Adipocyte (in vitro differentiated cells): ENCODE results near the gene SPATA25.
A peak's percentile ranks its signal among the peaks of the same experiment; 100 is the strongest.
"Not testable (repeated sequence)": the region's sequence is repeated elsewhere in the genome, so short reads cannot be mapped to it uniquely, and the experiment has no call there.

Experiments used
- DNase-seq: peaks from one replicate; pipeline ENCODE4 v3.0.0-alpha.2; 2015; ENCODE audit warnings: low read depth
- H3K27me3 ChIP-seq: replicated peaks from 2 replicates; pipeline ENCODE4 v1.7.0; 2013; ENCODE audit warnings: mild to moderate bottlenecking, low read length, moderate library complexity; ENCODE audit not compliant: control insufficient read depth, insufficient read depth
- H3K36me3 ChIP-seq: 2 replicates; pipeline ENCODE4 v1.7.0; 2013; ENCODE audit warnings: low read length, mild to moderate bottlenecking, moderate library complexity; ENCODE audit not compliant: control insufficient read depth, insufficient read depth, severe bottlenecking
- H3K4me1 ChIP-seq: 2 replicates; pipeline ENCODE4 v1.7.0; 2013; ENCODE audit warnings: mild to moderate bottlenecking, low read length, moderate library complexity; ENCODE audit not compliant: control insufficient read depth, insufficient read depth
- H3K4me3 ChIP-seq: 2 replicates; pipeline ENCODE4 v1.7.0; 2013; ENCODE audit warnings: mild to moderate bottlenecking, low read length, moderate library complexity
- H3K9ac ChIP-seq: 2 replicates; pipeline ENCODE4 v1.7.0; 2013; ENCODE audit warnings: mild to moderate bottlenecking, low read length, moderate library complexity
- H3K9me3 ChIP-seq: 2 replicates; pipeline ENCODE4 v1.7.0; 2013; ENCODE audit warnings: mild to moderate bottlenecking, low read length, moderate library complexity; ENCODE audit not compliant: control insufficient read depth

Gene SPATA25

GRCh38 chr20:45874104-45874481 is 13.3 kb downstream of the SPATA25 start:
- Histone ChIP-seq H3K36me3 (peaks cover 10% of the 10 kb centered on the region), H3K4me1 (peaks cover 10% of the 10 kb centered on the region)
- H3K9me3 ChIP-seq, H3K9ac ChIP-seq, H3K4me3 ChIP-seq, DNase-seq, H3K27me3 ChIP-seq: not testable (repeated sequence)

- H3K4me3 ChIP-seq = no peak overlapping the region
- no peak overlapping the region for H3K9ac ChIP-seq
- H3K9me3 ChIP-seq = no peaks in the 10 kb centered on the region
- H3K27me3 ChIP-seq = no peaks in the 10 kb centered on the region
- DNase-seq = no peak
- H3K4me1 ChIP-seq = peaks cover 7% of the 10 kb centered on the region
- H3K36me3 ChIP-seq = peaks cover 10% of the 10 kb centered on the region
Measured at GRCh38 chr20:45873409-45874103, 13.9 kb downstream of the SPATA25 start.

DNA sequence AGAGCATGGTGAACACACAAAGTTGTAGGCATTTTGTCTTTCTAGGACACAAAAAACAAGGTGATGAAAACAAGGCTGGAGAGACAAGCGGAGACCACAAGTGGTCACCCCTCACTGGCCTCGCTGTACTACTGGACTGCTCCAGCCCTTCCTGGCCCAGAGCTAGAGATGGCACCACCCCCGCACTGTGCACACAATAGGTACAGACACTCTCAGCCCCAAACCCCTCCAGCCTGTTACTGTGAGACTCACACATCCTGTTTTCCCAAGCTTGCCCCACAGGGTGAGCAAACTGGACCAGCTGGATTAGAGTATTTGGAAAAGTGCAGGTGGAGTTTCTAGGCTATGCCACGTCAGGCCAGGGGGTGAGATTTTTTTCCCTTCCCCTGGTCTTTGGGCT is 14.8 kb downstream of the SPATA25 start:
- H3K27me3 ChIP-seq = no peaks in the 10 kb centered on the region
- H3K9ac ChIP-seq = no peak overlapping the region
- H3K9me3 ChIP-seq = no peaks in the 10 kb centered on the region
- H3K4me1 ChIP-seq = peaks cover 7% of the 10 kb centered on the region
- no peak for DNase-seq
- no peak overlapping the region for H3K4me3 ChIP-seq
- peaks cover 10% of the 10 kb centered on the region for H3K36me3 ChIP-seq

DNA sequence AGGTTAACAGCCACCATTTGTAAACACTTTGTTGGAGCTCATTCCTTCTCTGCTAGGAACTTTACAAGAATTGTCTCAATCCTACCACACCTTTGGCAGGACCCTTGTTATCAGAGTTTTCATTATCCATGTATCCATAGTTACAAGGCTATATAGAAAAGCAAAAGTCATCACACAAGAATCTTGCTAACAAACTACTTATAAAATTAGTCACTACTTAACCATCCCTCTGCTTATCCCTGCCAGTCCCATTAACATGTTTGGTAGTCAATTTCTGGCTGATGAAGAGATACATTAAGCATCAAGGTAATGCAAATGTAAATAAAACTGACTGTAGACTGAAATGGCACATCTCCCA is 19.6 kb downstream of the SPATA25 start:
- Histone ChIP-seq H3K27me3 (no peaks in the 10 kb centered on the region), H3K4me1 (peaks cover 12% of the 10 kb centered on the region), H3K9me3 (no peaks in the 10 kb centered on the region), H3K9ac (peak overlapping the region; percentile 41), H3K36me3 (no peaks in the 10 kb centered on the region), H3K4me3 (no peak overlapping the region)
- peak; percentile 34 for DNase-seq

GRCh38 chr20:45867136-45867818 is 20.1 kb downstream of the SPATA25 start:
- DNase-seq = no peak
- Histone ChIP-seq H3K4me3 (no peak overlapping the region), H3K4me1 (peaks cover 12% of the 10 kb centered on the region), H3K27me3 (no peaks in the 10 kb centered on the region), H3K9ac (peak overlapping the region; percentile 41), H3K9me3 (no peaks in the 10 kb centered on the region), H3K36me3 (no peaks in the 10 kb centered on the region)

GRCh38 chr20:45866454-45866853 is 21.0 kb downstream of the SPATA25 start:
- no peak overlapping the region for H3K9ac ChIP-seq
- no peaks in the 10 kb centered on the region for H3K9me3 ChIP-seq
- no peaks in the 10 kb centered on the region for H3K36me3 ChIP-seq
- no peaks in the 10 kb centered on the region for H3K27me3 ChIP-seq
- no peak overlapping the region for H3K4me3 ChIP-seq
- no peak for DNase-seq
- H3K4me1 ChIP-seq = peaks cover 12% of the 10 kb centered on the region

GRCh38 chr20:45863543-45864470 is 23.6 kb downstream of the SPATA25 start:
- no peaks in the 10 kb centered on the region for H3K9me3 ChIP-seq
- H3K27me3 ChIP-seq = no peaks in the 10 kb centered on the region
- no peak overlapping the region for H3K9ac ChIP-seq
- H3K4me3 ChIP-seq = no peak overlapping the region
- DNase-seq = no peak
- peaks cover 16% of the 10 kb centered on the region for H3K4me1 ChIP-seq
- no peaks in the 10 kb centered on the region for H3K36me3 ChIP-seq

DNA sequence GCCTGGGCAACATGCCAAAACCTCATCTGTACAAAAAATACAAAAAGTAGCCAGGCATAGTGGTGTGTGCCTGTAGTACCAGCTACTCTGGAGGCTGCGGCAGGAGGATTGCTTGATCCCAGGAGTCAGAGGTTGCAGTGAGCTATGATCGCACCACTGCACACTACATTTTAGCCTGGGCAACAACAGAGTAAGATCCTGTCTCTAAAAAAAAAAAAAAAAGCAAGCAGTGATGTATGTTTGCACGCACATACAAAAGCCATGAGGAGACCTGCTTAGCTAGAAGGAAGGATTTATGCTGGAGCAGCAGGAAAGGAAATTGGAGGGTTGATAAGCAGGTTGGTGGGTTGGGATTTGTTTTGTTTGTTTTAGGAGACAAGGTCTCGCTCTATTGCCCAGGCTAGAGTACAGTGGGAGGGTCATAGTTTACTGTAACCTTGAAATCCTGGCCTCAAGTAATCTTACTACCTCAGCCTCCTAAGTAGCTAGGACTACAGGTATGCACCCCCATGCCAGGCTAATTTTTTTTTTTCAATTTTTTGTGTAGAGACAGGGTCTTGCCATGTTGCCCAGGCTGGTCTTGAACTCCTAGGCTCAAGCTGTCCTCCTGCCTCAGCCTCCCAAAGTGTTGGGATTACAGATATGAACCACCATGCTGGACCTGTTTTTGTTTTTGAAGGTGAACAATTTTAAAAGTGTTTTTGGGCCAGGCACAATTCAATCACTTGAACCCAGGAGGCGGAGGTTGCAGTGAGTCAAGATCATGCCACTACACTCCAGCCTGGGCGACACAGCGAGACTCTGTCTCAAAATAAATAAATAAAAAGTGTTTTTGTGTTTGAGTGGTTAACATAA is 26.0 kb downstream of the SPATA25 start:
- no peak overlapping the region for H3K9ac ChIP-seq
- peaks cover 16% of the 10 kb centered on the region for H3K4me1 ChIP-seq
- H3K36me3 ChIP-seq = no peaks in the 10 kb centered on the region
- no peaks in the 10 kb centered on the region for H3K27me3 ChIP-seq
- H3K4me3 ChIP-seq = no peak overlapping the region
- H3K9me3 ChIP-seq = no peaks in the 10 kb centered on the region
- no peak for DNase-seq

GRCh38 chr20:45860560-45861220 is 26.7 kb downstream of the SPATA25 start:
- H3K36me3 ChIP-seq = no peaks in the 10 kb centered on the region
- no peak for DNase-seq
- H3K4me1 ChIP-seq = peaks cover 24% of the 10 kb centered on the region
- no peak overlapping the region for H3K9ac ChIP-seq
- H3K9me3 ChIP-seq = no peaks in the 10 kb centered on the region
- no peaks in the 10 kb centered on the region for H3K27me3 ChIP-seq
- no peak overlapping the region for H3K4me3 ChIP-seq

DNA sequence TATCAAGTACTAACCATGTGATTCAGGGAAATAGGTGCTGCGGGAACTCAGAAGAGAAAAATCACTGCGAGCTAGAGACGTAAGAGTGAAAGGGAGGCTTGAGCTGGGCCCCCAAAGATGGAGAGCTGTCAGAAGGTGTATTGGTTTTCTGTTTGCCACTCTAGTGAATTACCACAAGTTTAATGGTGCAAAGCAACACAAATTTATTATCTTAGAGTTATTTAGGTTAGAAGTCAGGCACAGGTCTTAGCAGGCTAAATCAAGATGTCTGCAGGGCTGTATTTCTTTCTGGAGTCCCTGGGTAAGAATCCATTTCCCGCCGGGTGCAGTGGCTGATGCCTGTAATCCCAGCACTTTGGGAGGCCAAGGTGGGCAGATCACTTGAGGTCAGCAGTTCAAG is 27.5 kb downstream of the SPATA25 start:
- Histone ChIP-seq H3K36me3 (no peaks in the 10 kb centered on the region), H3K4me3 (no peak overlapping the region), H3K27me3 (no peaks in the 10 kb centered on the region), H3K4me1 (peaks cover 27% of the 10 kb centered on the region), H3K9ac (no peak overlapping the region), H3K9me3 (no peaks in the 10 kb centered on the region)
- no peak for DNase-seq
